ENCODE results near the gene DMD.

Gene DMD

DNA sequence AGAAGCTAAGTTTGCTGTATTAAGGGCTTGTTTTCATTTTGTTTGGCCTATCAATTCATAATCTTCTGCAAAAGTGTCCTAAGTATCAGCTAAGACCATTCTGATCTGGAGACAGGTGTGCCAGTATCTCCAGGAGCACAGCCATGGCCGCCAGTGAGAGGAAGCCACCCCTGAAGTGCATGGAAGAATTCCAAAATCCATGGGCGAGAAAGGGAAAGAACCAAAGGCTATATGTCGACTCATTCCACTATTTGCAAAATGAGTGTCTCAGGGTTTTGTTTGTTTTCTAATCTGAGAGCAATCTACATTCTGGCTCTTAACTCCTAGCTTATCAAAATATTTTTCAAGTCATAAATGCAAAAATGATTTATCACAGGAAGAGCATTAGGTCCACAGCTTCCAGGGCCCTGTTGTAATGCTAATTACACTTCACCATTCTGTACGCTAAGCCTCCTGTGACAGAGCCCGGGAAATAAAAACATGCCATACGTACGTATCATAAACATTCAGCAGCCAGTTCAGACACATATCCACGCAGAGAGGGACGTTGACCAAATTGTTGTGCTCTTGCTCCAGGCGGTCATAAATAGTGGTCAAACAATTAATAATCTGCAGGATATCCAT, 2002.2 kb downstream of the DMD start:
- no peaks in the 10 kb centered on the region for H3K4me1 Mint-ChIP-seq
- no peak overlapping the region for H3K27ac Mint-ChIP-seq
- H3K36me3 Mint-ChIP-seq: no peaks in the 10 kb centered on the region
- no peaks in the 10 kb centered on the region for H3K27me3 Mint-ChIP-seq
- no peaks in the 10 kb centered on the region for H3K9me3 Mint-ChIP-seq
- H3K4me3 Mint-ChIP-seq: no peak overlapping the region

DNA sequence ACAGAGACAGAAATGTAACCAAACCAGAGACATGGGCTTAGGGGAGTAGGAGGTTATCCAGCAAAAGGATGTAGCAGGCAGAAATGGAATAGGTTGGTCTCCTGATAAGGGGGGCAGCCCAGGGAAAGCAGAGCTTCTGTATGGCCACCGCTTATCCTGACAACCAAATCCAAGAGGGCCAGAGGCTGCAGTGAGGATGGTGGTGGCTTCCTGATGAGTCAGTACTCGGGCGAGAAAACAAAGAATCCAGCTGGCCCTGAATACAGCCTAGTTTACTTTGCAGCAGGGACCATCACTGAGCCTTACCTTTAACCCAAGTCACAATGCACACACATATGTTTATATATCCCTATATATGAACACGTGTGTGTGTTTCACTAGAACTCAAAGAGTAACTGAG, 2009.8 kb downstream of the DMD start:
- Mint-ChIP-seq H3K36me3 (no peaks in the 10 kb centered on the region), H3K27me3 (no peaks in the 10 kb centered on the region), H3K4me1 (no peaks in the 10 kb centered on the region), H3K4me3 (no peak overlapping the region), H3K9me3 (no peaks in the 10 kb centered on the region), H3K27ac (no peak overlapping the region)

DNA sequence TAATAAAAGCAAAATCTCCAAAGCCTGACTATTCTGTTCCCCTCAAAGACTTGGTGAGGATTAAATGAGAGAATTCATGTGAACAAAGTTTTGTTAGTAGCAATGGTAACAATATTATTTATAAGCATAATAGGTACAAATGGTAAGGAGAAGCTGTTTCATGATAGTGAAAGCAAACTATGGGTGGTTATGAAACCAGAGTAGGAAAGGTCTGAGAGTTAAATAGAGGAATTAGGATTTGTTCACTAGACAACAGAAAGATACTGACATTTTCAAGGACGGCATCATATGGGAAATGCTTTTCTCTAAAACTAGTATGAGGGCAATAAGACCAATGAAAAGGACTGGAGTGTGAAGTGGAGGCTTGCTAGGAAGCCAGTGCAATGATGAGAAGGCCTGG, 2010.9 kb downstream of the DMD start:
- H3K4me3 Mint-ChIP-seq: no peak overlapping the region
- no peak overlapping the region for H3K27ac Mint-ChIP-seq
- H3K36me3 Mint-ChIP-seq: no peaks in the 10 kb centered on the region
- no peaks in the 10 kb centered on the region for H3K27me3 Mint-ChIP-seq
- H3K4me1 Mint-ChIP-seq: no peaks in the 10 kb centered on the region
- no peaks in the 10 kb centered on the region for H3K9me3 Mint-ChIP-seq

DNA sequence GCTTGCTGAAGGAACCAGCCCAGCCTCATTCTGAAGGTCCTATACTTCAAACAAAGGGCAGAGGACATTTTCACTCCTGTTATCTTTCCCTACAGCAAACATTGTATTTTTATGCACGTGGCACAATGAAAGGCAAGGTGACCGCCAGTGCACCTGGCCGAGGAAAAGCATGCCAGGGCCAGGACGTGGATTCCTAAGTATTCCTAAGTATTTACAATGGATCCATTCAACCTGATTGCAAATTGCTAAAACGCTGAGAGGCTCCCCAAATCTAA, 2011.6 kb downstream of the DMD start:
- H3K4me3 Mint-ChIP-seq: no peak overlapping the region
- H3K27ac Mint-ChIP-seq: no peak overlapping the region
- no peaks in the 10 kb centered on the region for H3K27me3 Mint-ChIP-seq

DNA sequence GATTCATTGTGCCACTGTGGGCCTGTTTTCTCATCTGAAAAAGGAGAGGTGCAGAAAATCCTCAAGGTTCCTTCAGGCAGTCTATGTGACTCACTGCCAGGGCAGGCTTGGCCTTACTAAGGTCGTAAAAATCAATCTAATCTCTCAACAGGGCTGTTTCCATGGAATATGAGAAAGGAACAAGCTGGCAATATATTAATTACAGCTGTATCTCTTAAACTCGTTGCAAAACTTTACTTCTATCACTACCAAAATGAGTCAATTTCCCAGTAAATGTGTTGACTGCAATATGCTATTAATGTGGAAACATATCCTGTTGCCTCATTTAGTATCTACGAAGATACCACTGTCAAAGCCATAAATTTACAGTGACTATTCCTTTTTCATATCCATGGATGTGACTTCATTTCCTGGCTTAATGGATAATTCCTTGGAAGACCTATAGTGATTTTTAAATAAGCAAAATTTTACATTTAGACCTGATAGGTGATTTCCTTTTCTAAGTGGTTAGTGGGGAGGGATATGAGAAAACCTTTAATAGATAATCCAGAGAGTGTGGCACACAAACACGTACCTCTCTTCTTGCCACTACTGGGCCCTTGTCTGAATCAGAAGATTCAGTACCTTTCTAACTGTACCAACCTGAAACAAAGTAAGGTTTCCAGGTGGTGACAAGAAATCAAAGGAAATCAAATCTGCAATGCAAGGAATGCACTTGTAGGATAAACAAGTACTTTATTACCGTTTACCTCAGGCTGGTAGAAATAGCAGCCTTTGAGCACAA, 2012.1 kb downstream of the DMD start:
- H3K36me3 Mint-ChIP-seq: no peaks in the 10 kb centered on the region
- H3K27ac Mint-ChIP-seq: no peak overlapping the region
- H3K27me3 Mint-ChIP-seq: no peaks in the 10 kb centered on the region
- no peaks in the 10 kb centered on the region for H3K9me3 Mint-ChIP-seq
- no peak overlapping the region for H3K4me3 Mint-ChIP-seq
- no peaks in the 10 kb centered on the region for H3K4me1 Mint-ChIP-seq

More for the DNA sequence above, 2011.6 kb downstream of the DMD start:
- Mint-ChIP-seq H3K4me1 (no peaks in the 10 kb centered on the region), H3K9me3 (no peaks in the 10 kb centered on the region), H3K36me3 (no peaks in the 10 kb centered on the region)

DNA sequence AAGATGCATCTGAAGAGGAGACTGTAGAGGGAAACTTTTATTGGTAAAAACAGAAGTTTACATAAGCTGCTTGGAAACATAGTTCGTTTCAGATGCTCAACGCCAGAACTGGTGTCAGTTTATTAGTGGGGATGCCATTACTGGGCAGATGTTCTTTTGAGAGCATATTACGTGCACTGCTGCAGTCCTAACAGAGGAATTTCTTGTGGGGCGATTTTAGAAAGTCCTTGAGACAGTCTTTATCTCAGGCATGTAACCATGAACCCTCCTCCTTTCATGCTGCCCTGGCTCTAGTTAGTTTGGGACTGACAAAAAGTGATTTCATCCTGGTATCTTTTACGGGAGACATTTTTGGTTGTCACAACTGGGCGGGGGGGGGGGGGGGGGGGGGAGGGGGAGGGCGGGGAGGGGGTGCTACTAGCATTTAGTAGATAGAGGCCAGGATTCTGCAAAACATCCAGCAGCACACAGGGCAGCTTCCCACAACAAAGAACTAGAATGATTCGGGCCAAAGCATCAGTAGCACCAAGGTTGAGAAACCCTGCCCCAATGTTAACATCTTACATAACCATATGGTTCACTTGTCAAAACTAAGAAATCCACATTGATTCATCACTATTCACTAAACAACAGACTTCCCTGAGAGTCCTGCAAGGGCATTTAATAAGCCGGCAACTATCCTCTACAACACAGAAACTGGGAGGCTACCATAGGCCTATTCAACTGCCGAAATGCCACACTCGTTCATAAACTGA, 2021.0 kb downstream of the DMD start:
- no peak overlapping the region for H3K4me3 Mint-ChIP-seq
- H3K27ac Mint-ChIP-seq: no peak overlapping the region
- no peaks in the 10 kb centered on the region for H3K4me1 Mint-ChIP-seq
- H3K27me3 Mint-ChIP-seq: no peaks in the 10 kb centered on the region
- H3K36me3 Mint-ChIP-seq: no peaks in the 10 kb centered on the region
- no peaks in the 10 kb centered on the region for H3K9me3 Mint-ChIP-seq

DNA sequence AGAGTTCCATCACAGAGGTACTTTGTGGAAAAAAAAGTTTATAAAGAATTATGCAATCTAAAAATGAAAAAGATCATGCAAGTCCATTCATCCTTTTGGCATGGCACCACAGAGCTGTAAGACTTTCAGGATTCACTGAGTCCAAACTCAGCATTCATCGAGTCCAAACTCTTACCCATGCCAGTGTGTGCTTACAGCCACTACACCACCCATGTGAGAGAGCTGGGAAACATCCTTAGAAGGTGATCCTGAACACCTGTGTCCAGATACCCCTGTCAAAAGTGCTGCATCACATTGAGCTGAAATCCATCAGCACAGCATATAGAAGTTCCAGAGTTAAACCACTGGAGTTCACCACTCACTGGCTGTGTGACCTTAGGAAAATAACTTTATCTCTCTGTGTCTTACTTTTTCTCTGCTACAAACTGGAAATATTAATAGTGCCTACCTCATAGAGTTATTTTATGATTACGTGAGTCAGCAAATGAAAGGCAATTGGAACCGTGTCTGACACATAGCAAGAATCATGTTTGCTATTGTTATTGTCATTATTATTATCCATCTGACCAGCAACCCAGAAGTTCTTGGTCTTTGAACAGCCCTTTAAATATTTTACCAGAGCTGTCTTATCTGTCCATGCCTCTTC, 2024.5 kb downstream of the DMD start:
- no peaks in the 10 kb centered on the region for H3K9me3 Mint-ChIP-seq
- H3K27me3 Mint-ChIP-seq: no peaks in the 10 kb centered on the region
- H3K36me3 Mint-ChIP-seq: no peaks in the 10 kb centered on the region
- no peak overlapping the region for H3K27ac Mint-ChIP-seq
- H3K4me3 Mint-ChIP-seq: no peak overlapping the region
- no peaks in the 10 kb centered on the region for H3K4me1 Mint-ChIP-seq

DNA sequence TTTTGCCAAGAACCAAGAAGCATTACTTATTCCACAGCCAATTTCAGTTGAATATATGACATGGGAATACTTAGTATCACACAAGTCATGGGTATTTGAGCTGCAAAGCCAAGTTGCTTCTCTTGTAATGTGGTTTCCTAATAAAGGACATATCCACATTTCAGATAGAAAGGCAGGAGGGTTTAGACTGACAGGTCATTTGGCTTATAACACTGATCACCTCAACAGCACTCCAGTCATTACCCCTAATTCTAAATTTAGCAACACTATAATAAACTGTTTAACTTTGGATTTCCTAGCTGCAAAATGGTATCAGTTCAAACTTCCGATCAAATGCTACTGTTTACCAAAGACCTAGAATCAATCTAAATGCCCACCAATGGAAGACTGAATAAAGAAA, 2025.5 kb downstream of the DMD start:
- H3K9me3 Mint-ChIP-seq: no peaks in the 10 kb centered on the region
- no peaks in the 10 kb centered on the region for H3K27me3 Mint-ChIP-seq

DNA sequence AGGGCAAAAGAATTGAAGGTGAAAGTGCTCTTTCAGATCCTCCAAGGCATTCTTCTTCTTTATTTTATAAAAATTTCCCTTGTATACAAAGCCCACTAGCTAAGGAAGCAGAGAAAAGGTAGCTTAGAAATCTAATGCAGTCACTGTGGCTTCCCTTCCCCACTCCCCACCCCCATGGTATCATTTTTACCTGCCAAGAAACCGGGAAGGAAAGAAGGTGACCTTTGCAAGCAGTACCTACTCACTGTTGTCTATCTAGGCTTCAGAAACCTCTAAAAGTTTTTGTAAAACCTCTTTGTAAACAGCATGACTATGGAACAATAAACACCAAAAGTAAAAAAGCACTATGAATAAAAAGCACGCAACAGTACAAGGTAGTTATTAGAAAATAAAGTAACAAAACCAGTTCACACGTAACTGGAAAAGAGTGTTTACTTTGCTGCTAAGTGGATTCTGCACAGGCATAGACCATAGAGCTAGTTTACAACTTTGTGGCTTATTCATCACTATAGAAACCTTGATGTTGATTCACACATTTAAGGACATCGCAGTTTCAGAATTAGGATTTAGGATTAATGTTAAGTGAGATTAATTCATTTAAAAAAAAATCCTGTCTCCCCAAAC, 2029.9 kb downstream of the DMD start:
- Mint-ChIP-seq H3K9me3 (no peaks in the 10 kb centered on the region), H3K4me3 (no peak overlapping the region), H3K4me1 (no peaks in the 10 kb centered on the region), H3K36me3 (no peaks in the 10 kb centered on the region), H3K27ac (no peak overlapping the region), H3K27me3 (no peaks in the 10 kb centered on the region)

More for the DNA sequence above, 2025.5 kb downstream of the DMD start:
- Mint-ChIP-seq H3K27ac (no peak overlapping the region), H3K4me3 (no peak overlapping the region), H3K36me3 (no peaks in the 10 kb centered on the region), H3K4me1 (no peaks in the 10 kb centered on the region)

DNA sequence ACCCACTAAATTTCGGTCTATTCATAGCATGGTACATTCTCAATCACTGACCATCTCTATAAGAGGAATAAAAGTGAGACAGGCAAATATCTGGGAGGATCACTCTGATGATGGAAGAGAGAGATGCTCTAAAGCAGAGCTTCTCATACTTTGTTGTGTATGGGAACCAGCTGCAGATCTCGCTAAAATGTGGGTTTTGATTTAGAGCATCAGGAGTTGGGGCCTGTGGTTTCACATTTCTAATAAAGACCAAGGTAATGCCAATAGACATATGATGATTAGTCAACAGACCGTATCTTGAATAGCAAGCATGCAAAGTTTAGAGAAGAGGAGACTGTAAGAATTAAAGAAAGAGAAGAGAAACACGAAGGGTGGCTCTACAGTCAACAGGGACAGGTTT, 2032.1 kb downstream of the DMD start:
- Mint-ChIP-seq H3K4me3 (no peak overlapping the region), H3K36me3 (no peaks in the 10 kb centered on the region), H3K27ac (no peak overlapping the region), H3K27me3 (no peaks in the 10 kb centered on the region), H3K9me3 (no peaks in the 10 kb centered on the region), H3K4me1 (no peaks in the 10 kb centered on the region)

DNA sequence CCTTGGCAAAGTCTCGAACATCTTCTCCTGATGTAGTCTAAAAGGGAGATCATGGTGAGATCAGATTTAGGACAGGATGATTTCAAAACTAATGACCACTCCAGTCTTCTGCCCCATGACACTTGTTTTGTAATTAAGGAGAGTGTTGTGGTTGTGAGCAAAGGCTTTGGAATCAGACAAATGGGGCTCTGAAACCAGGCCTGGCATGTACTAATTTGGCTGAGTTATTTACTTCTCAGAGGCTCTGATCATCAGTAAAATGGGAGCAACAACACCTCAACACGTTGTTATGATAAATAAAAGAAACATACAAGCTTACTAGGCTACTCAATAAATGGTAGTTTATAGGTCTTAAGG, 2032.6 kb downstream of the DMD start:
- no peak overlapping the region for H3K4me3 Mint-ChIP-seq
- no peak overlapping the region for H3K27ac Mint-ChIP-seq
- no peaks in the 10 kb centered on the region for H3K27me3 Mint-ChIP-seq
- H3K9me3 Mint-ChIP-seq: no peaks in the 10 kb centered on the region
- no peaks in the 10 kb centered on the region for H3K36me3 Mint-ChIP-seq
- no peaks in the 10 kb centered on the region for H3K4me1 Mint-ChIP-seq

DNA sequence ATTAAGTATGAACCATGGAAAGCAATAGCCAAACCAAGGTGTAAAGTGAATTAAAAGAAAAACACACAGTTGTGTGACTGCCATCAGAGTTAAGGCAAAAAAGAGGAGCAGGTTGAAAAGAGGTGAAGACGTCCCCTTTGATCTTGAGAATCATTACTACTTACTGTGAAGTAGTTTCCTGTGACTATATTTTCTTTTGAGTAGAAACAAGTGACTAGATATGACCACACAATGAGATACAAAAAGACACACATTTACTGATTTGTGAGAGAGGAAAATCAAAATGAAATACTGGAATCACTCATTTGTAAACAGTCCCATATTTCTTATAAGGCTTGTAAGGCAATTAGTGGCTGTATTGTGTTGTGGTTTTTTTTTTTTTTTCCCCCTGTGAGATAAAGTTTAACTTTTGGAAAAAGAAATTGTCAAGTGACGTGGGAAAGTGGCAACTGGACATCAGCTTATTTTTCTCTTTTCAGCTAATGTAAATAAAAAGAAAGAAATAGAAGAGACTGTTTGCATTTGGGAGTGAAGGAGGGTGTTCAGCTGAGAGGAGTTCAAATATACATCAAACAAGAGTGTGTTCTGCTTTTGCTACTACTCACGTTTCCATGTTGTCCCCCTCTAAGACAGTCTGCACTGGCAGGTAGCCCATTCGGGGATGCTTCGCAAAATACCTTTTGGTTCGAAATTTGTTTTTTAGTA, 2033.1 kb downstream of the DMD start:
- H3K9me3 Mint-ChIP-seq: no peaks in the 10 kb centered on the region
- no peak overlapping the region for H3K4me3 Mint-ChIP-seq
- no peaks in the 10 kb centered on the region for H3K4me1 Mint-ChIP-seq
- no peaks in the 10 kb centered on the region for H3K27me3 Mint-ChIP-seq
- no peak overlapping the region for H3K27ac Mint-ChIP-seq
- no peaks in the 10 kb centered on the region for H3K36me3 Mint-ChIP-seq

DNA sequence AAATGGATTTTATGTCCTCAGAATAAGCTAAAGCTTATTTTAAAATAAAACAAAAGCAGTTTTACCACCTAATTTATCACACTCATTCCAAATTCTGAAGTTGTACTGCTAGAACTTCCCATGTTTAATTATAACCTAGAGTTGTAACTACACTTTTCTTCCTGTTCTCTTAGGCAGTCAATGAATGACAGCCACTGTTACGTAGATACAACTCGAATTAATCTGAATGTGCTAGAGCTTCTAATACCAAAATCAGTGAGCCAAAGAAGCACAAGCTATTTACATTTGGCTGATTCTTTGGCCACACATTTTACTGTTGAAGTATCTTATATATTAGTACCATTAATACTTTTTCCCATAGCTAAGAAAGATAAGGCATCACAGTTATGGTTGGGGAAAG, 2040.6 kb downstream of the DMD start:
- H3K27ac Mint-ChIP-seq: no peak overlapping the region
- H3K27me3 Mint-ChIP-seq: no peaks in the 10 kb centered on the region
- H3K9me3 Mint-ChIP-seq: no peaks in the 10 kb centered on the region
- no peaks in the 10 kb centered on the region for H3K4me1 Mint-ChIP-seq
- no peak overlapping the region for H3K4me3 Mint-ChIP-seq
- H3K36me3 Mint-ChIP-seq: no peaks in the 10 kb centered on the region

DNA sequence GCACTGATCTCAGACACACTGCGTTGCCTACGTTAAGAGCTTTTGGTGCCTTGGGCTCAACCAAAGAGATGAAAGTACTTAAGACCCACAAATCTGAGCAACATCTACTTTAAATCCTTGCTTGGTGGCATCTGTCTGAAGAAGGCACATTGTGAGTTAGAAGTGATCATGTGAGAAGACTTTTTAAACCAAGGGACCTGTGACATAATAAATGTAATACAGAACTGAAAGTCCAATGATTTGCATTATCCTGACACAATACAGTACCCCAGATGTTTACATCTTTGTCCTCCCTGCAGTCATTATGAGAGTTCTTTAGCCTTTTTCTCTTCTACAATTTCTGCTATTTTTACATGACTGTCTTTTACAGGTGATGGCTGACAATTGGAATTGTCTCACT, 2042.8 kb downstream of the DMD start:
- Mint-ChIP-seq H3K27ac (no peak overlapping the region), H3K9me3 (no peaks in the 10 kb centered on the region), H3K4me3 (no peak overlapping the region), H3K4me1 (no peaks in the 10 kb centered on the region), H3K27me3 (peaks cover 2% of the 10 kb centered on the region), H3K36me3 (no peaks in the 10 kb centered on the region)

DNA sequence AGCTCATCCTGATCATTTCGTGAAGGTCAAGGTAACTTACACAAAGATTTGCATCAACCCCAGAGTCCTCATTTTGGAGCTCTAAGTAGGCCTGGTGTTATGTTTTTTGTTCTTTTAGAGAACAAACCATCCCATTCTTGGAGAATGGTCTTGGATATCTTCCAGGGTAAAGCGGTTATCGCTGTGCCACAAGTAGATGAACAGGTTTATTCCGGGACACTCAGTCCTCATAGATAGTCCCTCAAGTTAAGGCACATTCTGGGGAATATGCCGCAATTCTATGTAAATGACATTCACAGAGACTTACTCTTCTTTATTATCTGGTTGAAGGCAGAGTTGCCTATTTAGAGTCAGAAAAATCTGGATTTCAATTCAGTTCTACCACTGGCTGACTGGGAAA, 2044.5 kb downstream of the DMD start:
- H3K27me3 Mint-ChIP-seq: peaks cover 2% of the 10 kb centered on the region
- H3K4me1 Mint-ChIP-seq: no peaks in the 10 kb centered on the region
- no peaks in the 10 kb centered on the region for H3K36me3 Mint-ChIP-seq
- no peak overlapping the region for H3K4me3 Mint-ChIP-seq
- no peak overlapping the region for H3K27ac Mint-ChIP-seq
- no peaks in the 10 kb centered on the region for H3K9me3 Mint-ChIP-seq

All from activated naive CD4-positive, alpha-beta T cell treated with anti-CD3 and anti-CD28 coated beads, Interleukin-2, amount 50 U/mL, for 24 hours (primary cell).